K562 (cell line): ENCODE data around the gene PID1. TPM values are rescaled to one million over a fixed set of nuclear protein-coding genes. Genes with fewer than 3 reads are reported as not detected.

Source experiments
- ATAC-seq: fragments of 200-7000 bp; cut with Tn5 transposase; 3 replicates; pipeline ENCODE4 v1.9.1; 2020; ENCODE audit warnings: moderate library complexity
- BruUV-seq: library from RNA; stranded (reverse); fragments of 400-500 nt; replicated peaks from 2 replicates; lab custom pipeline; 2021; lab: Mats Ljungman, UMichigan
- CTCF ChIA-PET: fragments of 300-600 bp; formaldehyde crosslinking; extraction: SDS; loops from one replicate; lab custom pipeline; 2021; ENCODE audit warnings: low intra/inter-chr PET ratio; lab: Yijun Ruan, JAX
- POLR2A ChIA-PET: fragments of 300-600, 350-650 bp; sonication (Branson Sonifier 250); formaldehyde crosslinking; extraction: SDS; loops from one replicate; lab custom pipeline; 2021; ENCODE audit warnings: antibody characterized with exemption, inconsistent platforms; lab: Yijun Ruan, JAX
- DNase-seq, 4 experiments: peaks; one replicate each; pipeline versions ENCODE4 v3.0.0 to v3.0.0-alpha.2; 2011 to 2018; ENCODE audit warnings: low spot score in 3 of 4, mixed read lengths in 3 of 4; ENCODE audit errors: extremely low read depth in 1 of 4
- FAIRE-seq: peaks from 2 replicates; lab custom pipeline; 2011; peaks lifted over from hg19 to GRCh38; lab: Jason Lieb, UNC
- H2AFZ ChIP-seq: 2 replicates; pipeline ENCODE4 v1.6.0; 2011; ENCODE audit warnings: low read depth, low read length, control low read depth, inconsistent platforms
- H3K27ac ChIP-seq: fragments of 200-600 bp; 3 replicates; pipeline ENCODE4 v1.8.0; 2011; ENCODE audit warnings: low read depth, mild to moderate bottlenecking, control low read depth, inconsistent platforms, low read length, moderate library complexity, mixed read lengths; ENCODE audit errors: extremely low read depth
- H3K27me3 ChIP-seq, 2 experiments: fragments of 300-600 bp in 1 of 2; 2 replicates in 1 of 2; 3 replicates in 1 of 2; pipeline versions ENCODE4 v1.6.0 to v1.8.0; 2011; ENCODE audit warnings: inconsistent platforms in 2 of 2, low read length in 2 of 2, mild to moderate bottlenecking in 1 of 2, mixed read lengths in 1 of 2, moderate library complexity in 1 of 2; ENCODE audit not compliant: control insufficient read depth in 2 of 2, insufficient read depth in 2 of 2
- H3K36me3 ChIP-seq: fragments of 300-600 bp; 3 replicates; pipeline ENCODE4 v1.8.0; 2011; ENCODE audit warnings: mild to moderate bottlenecking, low read length, inconsistent platforms; ENCODE audit not compliant: control insufficient read depth, insufficient read depth
- H3K4me1 ChIP-seq, 2 experiments: fragments of 200-600 bp in 1 of 2; replicated peaks in 1 of 2; 2 replicates in 1 of 2; 3 replicates in 1 of 2; pipeline versions ENCODE4 v1.5.1 to v1.8.0; 2011; ENCODE audit warnings: inconsistent platforms in 2 of 2, low read length in 2 of 2, mild to moderate bottlenecking in 1 of 2, mixed read lengths in 1 of 2, moderate library complexity in 1 of 2; ENCODE audit not compliant: control insufficient read depth in 2 of 2, insufficient read depth in 2 of 2
- H3K4me2 ChIP-seq: 2 replicates; pipeline ENCODE4 v1.6.1; 2011; ENCODE audit warnings: low read length, control low read depth, inconsistent platforms, mixed read lengths; ENCODE audit not compliant: insufficient read depth
- H3K4me3 ChIP-seq: fragments of 200-600 bp; sonication (generic), shearing (Covaris generic); 2 replicates; pipeline ENCODE4 v1.5.1; 2016; ENCODE audit warnings: control low read depth, inconsistent platforms
- H3K79me2 ChIP-seq: fragments of 200-600 bp; 3 replicates; pipeline ENCODE4 v1.8.0; 2011; ENCODE audit warnings: low read length, inconsistent platforms; ENCODE audit not compliant: control insufficient read depth, insufficient read depth
- H3K9ac ChIP-seq, 2 experiments: 2 replicates each; pipeline versions ENCODE4 v1.6.0 to v1.6.1; 2011; ENCODE audit warnings: low read depth in 2 of 2, low read length in 2 of 2, control low read depth in 1 of 2, inconsistent platforms in 1 of 2, mild to moderate bottlenecking in 1 of 2, mixed read lengths in 1 of 2; ENCODE audit not compliant: insufficient read depth in 1 of 2
- H3K9me1 ChIP-seq: one replicate; pipeline ENCODE4 v1.6.0; 2011; ENCODE audit warnings: inconsistent platforms, mild to moderate bottlenecking, low read length, moderate library complexity; ENCODE audit not compliant: control insufficient read depth, insufficient read depth
- H3K9me3 ChIP-seq: replicated peaks from 2 replicates; pipeline ENCODE4 v1.5.1; 2011; ENCODE audit warnings: low read depth, low read length, inconsistent platforms; ENCODE audit not compliant: control insufficient read depth, insufficient read depth
- H4K20me1 ChIP-seq: replicated peaks from 2 replicates; pipeline ENCODE4 v1.6.1; 2011; ENCODE audit warnings: low read length, inconsistent platforms, mixed read lengths; ENCODE audit not compliant: control insufficient read depth, insufficient read depth
- BRD4 ChIP-seq: fragments of 200-600 bp; sonication (generic); IDR thresholded peaks from 2 replicates; pipeline ENCODE4 v1.6.1; 2017; ENCODE audit warnings: inconsistent platforms
- FOXO4 ChIP-seq: fragments of 450-650 bp; formaldehyde crosslinking; IDR thresholded peaks from 2 replicates; pipeline ENCODE4 v1.4.0; 2020; ENCODE audit warnings: mild to moderate bottlenecking, moderate library complexity
- MCM2 ChIP-seq: fragments of 450-650 bp; IDR thresholded peaks from 2 replicates; pipeline ENCODE4 v1.6.1; 2017; ENCODE audit warnings: low read depth, mild to moderate bottlenecking
- POLR2H ChIP-seq: IDR thresholded peaks from 2 replicates; pipeline ENCODE4 v1.6.1; 2016; ENCODE audit warnings: missing genetic modification characterization, low read depth, mild to moderate bottlenecking, control low read depth, missing compliant biosample characterization, moderate library complexity
- ZNF695 ChIP-seq: fragments of 450-650 bp; formaldehyde crosslinking; IDR thresholded peaks from 2 replicates; pipeline ENCODE4 v1.4.0; 2020; ENCODE audit warnings: mild to moderate bottlenecking, moderate library complexity
- ZNF75A ChIP-seq: fragments of 450-650 bp; formaldehyde crosslinking; IDR thresholded peaks from 2 replicates; pipeline ENCODE4 v1.4.0; 2020; ENCODE audit warnings: mild to moderate bottlenecking
- WGBS: fragments of 100-300 bp; shearing (Covaris generic); methylation state at CpG from one replicate; pipeline ENCODE4 v1.1.6; 2016; ENCODE audit warnings: low coverage, mixed read lengths; ENCODE audit not compliant: insufficient coverage; ENCODE audit errors: missing lambda C conversion rate; 5-methylcytosine and 5-hydroxymethylcytosine counted together
- in situ Hi-C: fragments of 300-500 bp; cut with MboI; formaldehyde crosslinking; loops from 4 replicates; pipeline ENCODE4 v1.15.0; 2018; ENCODE audit warnings: inconsistent platforms, mixed read lengths
- intact Hi-C: fragments of 100-400 bp; cut with micrococcal nuclease; formaldehyde crosslinking; loops from 2 replicates; pipeline ENCODE4 v1.14.2; 2022
- polyA plus RNA-seq, 8 experiments: library from polyadenylated mRNA; depleted of rRNA in 4 of 8; stranded (reverse) in 5 of 8; unstranded in 3 of 8; fragments of >200 nt; fragmentation: Nextera tagmentation in 2 of 8; fragmentation: Illumina TruSeq in 1 of 8; extraction: Ambion mirVana in 2 of 8; extraction: Trizol in 1 of 8; gene quantifications; 2 replicates each; pipeline versions ENCODE4 v1.2.1 to v1.2.3, GENCODE V29; 2011 to 2014; ENCODE audit warnings: inconsistent platforms in 1 of 8, missing spikeins in 1 of 8
- total RNA-seq, 7 experiments: library from RNA; depleted of rRNA in 6 of 7; stranded (reverse); fragments of >200 nt in 6 of 7; fragmentation: Illumina TruSeq in 2 of 7; extraction: Trizol in 2 of 7; gene quantifications; 2 replicates each; pipeline versions ENCODE4 v1.2.1 to v1.2.3, GENCODE V29; 2011 to 2021; ENCODE audit warnings: low replicate concordance in 1 of 7

Gene PID1
- total and polyA plus RNA-seq, 9 of the 15 experiments (the other 6 are each of a cell fraction or from before 2014, with no cell fraction given): not detected

- intact Hi-C loops: no loop called here
- no peaks in the 10 kb centered on the region for H3K9me3 ChIP-seq
- BruUV-seq: no TSS peak
- no peak for ATAC-seq
- TF ChIP-seq MCM2 (no peak), ZNF75A (CRISPR knock-in tag) (no peak), BRD4 (no peak), ZNF695 (CRISPR knock-in tag) (no peak), POLR2H (tag) (no peak), FOXO4 (CRISPR knock-in tag) (no peak)
- no peak overlapping the region for H3K9ac ChIP-seq
- H3K36me3 ChIP-seq: no peaks in the 10 kb centered on the region
- no peaks in the 10 kb centered on the region for H3K4me1 ChIP-seq
- no peaks in the 10 kb centered on the region for H4K20me1 ChIP-seq
- ChIA-PET CTCF (no interaction called here), POLR2A (no interaction called here)
- no peak overlapping the region for H2AFZ ChIP-seq
- no peak for DNase-seq
- no peak overlapping the region for H3K4me2 ChIP-seq
- no peaks in the 10 kb centered on the region for H3K27me3 ChIP-seq
- no peak for FAIRE-seq
- no peak overlapping the region for H3K27ac ChIP-seq
- no peak overlapping the region for H3K4me3 ChIP-seq
- no peaks in the 10 kb centered on the region for H3K9me1 ChIP-seq
- H3K79me2 ChIP-seq: no peaks in the 10 kb centered on the region
- WGBS: 0% methylated on average over 2 of the region's 2 CpGs
- in situ Hi-C loops: no loop called here
Observed at GRCh38 chr2:229090225-229090624, 180.9 kb downstream of the PID1 start.
